Kidney epithelial cell (primary cell): ENCODE measurements around the gene IMMP2L. TPM values are rescaled to one million over a fixed set of nuclear protein-coding genes. Genes with fewer than 3 reads are reported as not detected.

ENCODE experiments used
- DNase-seq: peaks from one replicate; pipeline ENCODE4 v3.0.0-alpha.2; 2010; ENCODE audit warnings: low read depth
- H3K27me3 ChIP-seq: 2 replicates; pipeline ENCODE4 v1.6.0; 2011; ENCODE audit warnings: low read length; ENCODE audit not compliant: control insufficient read depth, insufficient read depth
- H3K36me3 ChIP-seq: 2 replicates; pipeline ENCODE4 v1.5.1; 2011; ENCODE audit warnings: low read length; ENCODE audit not compliant: control insufficient read depth, insufficient read depth
- H3K4me3 ChIP-seq: 2 replicates; pipeline ENCODE4 v1.5.1; 2011; ENCODE audit warnings: low read depth, mild to moderate bottlenecking, control low read depth, low read length
- total RNA-seq: library from RNA; depleted of rRNA; stranded (reverse); fragments of >200 nt; gene quantifications from 2 replicates; pipeline ENCODE4 v1.2.3, GENCODE V29; 2015
- TF ChIP-seq, protein P1 (sequence below): IDR thresholded peaks from 2 replicates; pipeline ENCODE4 v1.5.1; 2011; ENCODE audit warnings: mild to moderate bottlenecking, moderate library complexity, low read length, control low read depth, inconsistent platforms; ENCODE audit not compliant: insufficient read depth, poor library complexity, severe bottlenecking

Gene IMMP2L
- total RNA-seq, 1 donor from 2014 or later: 30.8 TPM

DNA sequence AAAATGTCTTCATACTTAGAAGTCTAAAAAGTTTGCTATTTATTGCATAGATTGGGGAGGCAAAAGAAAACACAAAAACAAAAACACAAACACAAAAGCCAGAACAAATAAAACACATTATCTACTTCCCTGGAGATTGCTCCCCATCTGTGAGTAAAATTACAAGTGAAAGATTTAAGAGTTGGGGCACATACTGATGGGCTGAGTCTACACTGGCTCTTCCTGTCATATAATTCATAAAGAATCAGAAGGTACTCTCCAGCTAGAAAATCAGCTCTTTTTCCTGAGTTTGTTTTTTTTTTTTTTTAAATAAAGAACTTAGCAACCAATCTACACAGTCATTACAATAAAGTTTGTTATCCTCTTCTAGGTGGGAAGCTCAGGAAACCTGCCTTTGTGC lies 663.8 kb downstream of the IMMP2L start:
- TF ChIP-seq, protein P1, sequence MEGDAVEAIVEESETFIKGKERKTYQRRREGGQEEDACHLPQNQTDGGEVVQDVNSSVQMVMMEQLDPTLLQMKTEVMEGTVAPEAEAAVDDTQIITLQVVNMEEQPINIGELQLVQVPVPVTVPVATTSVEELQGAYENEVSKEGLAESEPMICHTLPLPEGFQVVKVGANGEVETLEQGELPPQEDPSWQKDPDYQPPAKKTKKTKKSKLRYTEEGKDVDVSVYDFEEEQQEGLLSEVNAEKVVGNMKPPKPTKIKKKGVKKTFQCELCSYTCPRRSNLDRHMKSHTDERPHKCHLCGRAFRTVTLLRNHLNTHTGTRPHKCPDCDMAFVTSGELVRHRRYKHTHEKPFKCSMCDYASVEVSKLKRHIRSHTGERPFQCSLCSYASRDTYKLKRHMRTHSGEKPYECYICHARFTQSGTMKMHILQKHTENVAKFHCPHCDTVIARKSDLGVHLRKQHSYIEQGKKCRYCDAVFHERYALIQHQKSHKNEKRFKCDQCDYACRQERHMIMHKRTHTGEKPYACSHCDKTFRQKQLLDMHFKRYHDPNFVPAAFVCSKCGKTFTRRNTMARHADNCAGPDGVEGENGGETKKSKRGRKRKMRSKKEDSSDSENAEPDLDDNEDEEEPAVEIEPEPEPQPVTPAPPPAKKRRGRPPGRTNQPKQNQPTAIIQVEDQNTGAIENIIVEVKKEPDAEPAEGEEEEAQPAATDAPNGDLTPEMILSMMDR: no peak
- Histone ChIP-seq H3K36me3 (no peaks in the 10 kb centered on the region), H3K27me3 (no peaks in the 10 kb centered on the region), H3K4me3 (no peak overlapping the region)
- DNase-seq: no peak

GRCh38 chr7:110897538-110897937 lies 664.8 kb downstream of the IMMP2L start:
- Histone ChIP-seq H3K4me3 (no peak overlapping the region), H3K36me3 (no peaks in the 10 kb centered on the region), H3K27me3 (no peaks in the 10 kb centered on the region)
- TF ChIP-seq, protein P1: no peak
- no peak for DNase-seq

DNA sequence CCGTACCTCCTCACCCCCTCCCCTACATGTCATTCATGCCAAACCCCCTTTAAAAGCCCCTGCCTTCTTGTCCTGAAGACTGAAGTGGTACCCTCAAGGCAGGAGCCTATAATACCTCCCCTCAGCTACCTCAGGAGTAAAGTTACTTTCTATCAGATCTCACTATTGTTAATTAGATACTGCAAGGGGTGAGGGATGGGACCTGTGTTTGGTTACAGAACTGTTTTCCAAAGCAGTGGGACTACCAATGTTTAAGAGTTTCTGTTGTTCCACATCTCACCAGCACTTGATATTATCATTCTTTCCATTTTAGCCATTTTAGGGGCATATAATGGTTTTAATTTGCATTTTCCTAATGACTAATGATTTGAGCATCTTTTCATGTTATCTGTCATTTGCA lies 668.2 kb downstream of the IMMP2L start:
- Histone ChIP-seq H3K27me3 (no peaks in the 10 kb centered on the region), H3K36me3 (no peaks in the 10 kb centered on the region), H3K4me3 (no peak overlapping the region)
- TF ChIP-seq, protein P1: no peak
- DNase-seq: no peak

GRCh38 chr7:110891197-110891596 lies 671.1 kb downstream of the IMMP2L start:
- Histone ChIP-seq H3K4me3 (no peak overlapping the region), H3K27me3 (no peaks in the 10 kb centered on the region), H3K36me3 (no peaks in the 10 kb centered on the region)
- TF ChIP-seq, protein P1: no peak
- DNase-seq: no peak

DNA sequence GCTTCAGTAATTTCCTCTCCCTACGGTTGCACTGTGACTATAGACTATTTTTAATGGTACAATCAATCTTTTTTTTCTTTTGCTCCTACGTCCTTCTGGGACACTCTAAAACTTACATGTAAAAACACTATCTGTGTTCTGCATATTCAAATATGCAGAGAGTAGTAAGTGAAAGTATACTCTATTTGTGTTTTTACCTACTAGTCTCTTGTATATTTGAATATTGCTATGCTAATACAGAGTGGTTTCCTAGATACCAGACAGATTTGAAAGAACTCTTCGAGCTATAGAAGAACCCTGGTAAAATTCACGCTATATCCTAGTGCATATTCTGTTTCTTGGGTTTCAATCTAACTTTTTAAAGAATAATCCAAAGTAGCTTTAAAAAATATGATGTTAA lies 672.2 kb downstream of the IMMP2L start:
- Histone ChIP-seq H3K4me3 (no peak overlapping the region), H3K36me3 (no peaks in the 10 kb centered on the region), H3K27me3 (no peaks in the 10 kb centered on the region)
- TF ChIP-seq, protein P1: no peak
- DNase-seq: no peak

- Histone ChIP-seq H3K27me3 (no peaks in the 10 kb centered on the region), H3K4me3 (no peak overlapping the region), H3K36me3 (no peaks in the 10 kb centered on the region)
- TF ChIP-seq, protein P1: no peak
- no peak for DNase-seq
Observed at GRCh38 chr7:110889335-110889734, 673.0 kb downstream of the IMMP2L start.
